22Rv1 (cell line): ENCODE measurements around the gene TRPT1.

ENCODE experiments used
- H3K27ac ChIP-seq: fragments of 450-650 bp; 2 replicates; pipeline ENCODE4 v1.5.1; 2017
- CTCF ChIP-seq: fragments of 450-650 bp; IDR thresholded peaks from 2 replicates; pipeline ENCODE4 v1.5.1; 2017; ENCODE audit warnings: mild to moderate bottlenecking
- ZFX ChIP-seq: fragments of 450-650 bp; IDR thresholded peaks from 2 replicates; pipeline ENCODE4 v1.6.1; 2017; ENCODE audit warnings: antibody characterized with exemption, borderline replicate concordance

TRPT1 gene

GRCh38 chr11:64256300-64256699 is 30.3 kb upstream of the TRPT1 start:
- no peak overlapping the region for H3K27ac ChIP-seq
- TF ChIP-seq CTCF (no peak), ZFX (no peak)

GRCh38 chr11:64255135-64256128 is 29.4 kb upstream of the TRPT1 start:
- H3K27ac ChIP-seq: no peak overlapping the region
- TF ChIP-seq CTCF: no peak
- TF ChIP-seq ZFX: no peak

GRCh38 chr11:64254326-64254725 is 28.3 kb upstream of the TRPT1 start:
- H3K27ac ChIP-seq: no peak overlapping the region
- TF ChIP-seq CTCF (no peak), ZFX (no peak)

- TF ChIP-seq CTCF (no peak), ZFX (no peak)
- H3K27ac ChIP-seq: peak overlapping the region; percentile 82
Observed at GRCh38 chr11:64253481-64253880, 27.5 kb upstream of the TRPT1 start.

GRCh38 chr11:64253043-64253442 is 27.1 kb upstream of the TRPT1 start:
- H3K27ac ChIP-seq: peak overlapping the region; percentile 82
- no peak for TF ChIP-seq ZFX
- TF ChIP-seq CTCF: no peak

- TF ChIP-seq ZFX: no peak
- no peak for TF ChIP-seq CTCF
- peak overlapping the region; percentile 82 for H3K27ac ChIP-seq
Observed at GRCh38 chr11:64252003-64252872, 26.3 kb upstream of the TRPT1 start.

GRCh38 chr11:64251753-64252002 is 25.7 kb upstream of the TRPT1 start:
- TF ChIP-seq ZFX (no peak), CTCF (no peak)
- peak overlapping the region; percentile 82 for H3K27ac ChIP-seq
